GM21619 (cell line): ENCODE results near the gene CELSR3.

Experiments used
- ATAC-seq: cut with Tn5 transposase; IDR thresholded peaks from one replicate; pipeline ENCODE4 v1.9.1; 2021; ENCODE audit not compliant: unreplicated experiment

CELSR3 gene

GRCh38 chr3:48600711-48601621, 61.7 kb downstream of the CELSR3 start:
- no peak for ATAC-seq

GRCh38 chr3:48599509-48600285, 63.0 kb downstream of the CELSR3 start:
- ATAC-seq: no peak

GRCh38 chr3:48599077-48599501, 63.6 kb downstream of the CELSR3 start:
- no peak for ATAC-seq

GRCh38 chr3:48598323-48599076, 64.2 kb downstream of the CELSR3 start:
- no peak for ATAC-seq

- ATAC-seq: no peak
Measured at GRCh38 chr3:48597408-48597800, 65.3 kb downstream of the CELSR3 start.

GRCh38 chr3:48596676-48597407, 65.8 kb downstream of the CELSR3 start:
- no peak for ATAC-seq

GRCh38 chr3:48596157-48596556, 66.5 kb downstream of the CELSR3 start:
- ATAC-seq: no peak

- ATAC-seq: no peak
Measured at GRCh38 chr3:48595526-48596121, 67.1 kb downstream of the CELSR3 start.

- ATAC-seq: no peak
Measured at GRCh38 chr3:48595075-48595525, 67.6 kb downstream of the CELSR3 start, which contains the start of gene COL7A1. Gene COL7A1, minus strand, starts transcription at chr3:48595329. Its CDS starts 170 bp downstream, at chr3:48595159.

GRCh38 chr3:48594417-48595049, 68.2 kb downstream of the CELSR3 start:
- ATAC-seq: no peak

- ATAC-seq: no peak
Measured at GRCh38 chr3:48593337-48593736, 69.3 kb downstream of the CELSR3 start.

- no peak for ATAC-seq
Measured at GRCh38 chr3:48592519-48593087, 70.1 kb downstream of the CELSR3 start.

- ATAC-seq: no peak
Measured at GRCh38 chr3:48591886-48592518, 70.7 kb downstream of the CELSR3 start.

- no peak for ATAC-seq
Measured at GRCh38 chr3:48591436-48591835, 71.2 kb downstream of the CELSR3 start.

GRCh38 chr3:48588230-48588629, 74.5 kb downstream of the CELSR3 start:
- no peak for ATAC-seq

GRCh38 chr3:48587686-48588085, 75.0 kb downstream of the CELSR3 start:
- no peak for ATAC-seq
